ENCODE results near the gene ALPK1. TPM values are rescaled to one million over a fixed set of nuclear protein-coding genes. Genes with fewer than 3 reads are reported as not detected.
A peak's percentile ranks its signal among the peaks of the same experiment; 100 is the strongest.
"Not testable (repeated sequence)": the region's sequence is repeated elsewhere in the genome, so short reads cannot be mapped to it uniquely, and the experiment has no call there.

Gene ALPK1
- total RNA-seq, 1 experiment from 2014 or later, result 0.17 TPM

DNA sequence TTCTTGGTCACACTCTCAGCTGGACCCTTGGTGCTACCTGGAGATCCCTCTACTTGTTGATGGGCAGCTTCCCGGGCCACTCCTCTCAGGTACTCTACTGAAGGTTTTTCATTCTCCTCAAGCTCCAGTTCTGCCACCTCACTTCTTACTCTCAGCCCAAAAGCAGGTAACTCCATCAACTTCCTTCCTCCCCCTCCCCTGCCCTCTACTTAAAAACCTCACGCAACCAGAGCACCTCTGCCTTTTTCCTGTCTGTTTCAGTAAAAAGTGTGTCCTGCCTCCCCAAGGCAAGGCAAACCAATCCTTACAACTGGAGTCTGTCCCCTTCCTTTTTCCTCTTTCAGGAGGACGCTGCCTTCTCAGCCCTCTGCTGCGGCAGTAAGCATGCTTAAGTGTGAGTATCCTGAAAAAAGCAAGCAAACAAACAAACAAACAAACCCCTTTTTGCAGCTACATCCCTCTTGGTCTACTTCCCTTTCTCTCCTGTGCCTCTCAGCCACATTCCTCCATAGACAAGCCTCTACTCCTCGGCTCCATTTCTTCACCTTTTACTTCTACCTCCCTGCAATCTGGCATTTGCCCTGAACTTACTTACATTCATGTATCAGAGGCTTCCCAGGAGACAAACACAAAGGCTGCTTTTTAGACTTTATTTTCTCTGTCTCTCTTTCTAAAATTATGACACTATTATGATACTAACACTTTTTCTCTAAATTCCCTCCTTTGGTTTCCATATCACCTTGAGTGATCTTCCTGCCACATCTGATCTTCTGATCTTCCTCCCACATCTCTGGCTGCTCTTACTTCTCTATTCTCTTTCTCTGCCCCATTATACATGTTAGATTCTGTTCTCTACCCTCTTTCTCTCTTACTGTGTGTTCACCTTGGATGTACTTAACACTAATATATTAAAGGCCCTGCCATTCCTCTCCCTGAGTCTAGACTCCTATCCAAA lies 5.4 kb downstream of the ALPK1 start:
- H3K79me2 ChIP-seq (ENCODE audit: insufficient read depth, low read length), result no peaks in the 10 kb centered on the region
- Mint-ChIP-seq H3K27ac (no peak overlapping the region), H3K27me3 (ENCODE audit: low read depth) (peaks cover 9% of the 10 kb centered on the region), H3K36me3 (ENCODE audit: insufficient read depth in 1 of 3, low read depth in 3 of 3) (no peaks in the 10 kb centered on the region), H3K9me3 (peaks cover 0 to 5% of the 10 kb centered on the region in 2 experiments; a peak in 2 of 5 replicates), H3K4me1 (no peaks in the 10 kb centered on the region), H3K4me3 (no peak overlapping the region)
- TF ChIP-seq CTCF (conservative IDR thresholded peaks at IDR 0.05), result no peak
- H4K20me1 ChIP-seq (ENCODE audit: control insufficient read depth, insufficient read depth, insufficient read length), result no peaks in the 10 kb centered on the region
- H2AK5ac ChIP-seq (ENCODE audit: insufficient read length, low read length), result no peak overlapping the region
- H3K9ac ChIP-seq (ENCODE audit: extremely low read depth, insufficient read length, low read length), result no peak overlapping the region
- no peak for DNase-seq
- H2AFZ ChIP-seq (ENCODE audit: low read length), result peak overlapping the region; percentile 58
- H3K4me1 ChIP-seq (ENCODE audit: insufficient read depth, low read length), result peaks cover 2% of the 10 kb centered on the region
- H3K23ac ChIP-seq (ENCODE audit: insufficient read length, low read depth, low read length), result no peak overlapping the region
- H3K27ac ChIP-seq (ENCODE audit: insufficient read length, low read depth, low read length), result no peak overlapping the region
- H3T11ph ChIP-seq (ENCODE audit: low read length), result no peak overlapping the region
- no peak overlapping the region for H2BK20ac ChIP-seq (ENCODE audit: low read depth, low read length, poor library complexity, severe bottlenecking)
- H3K9me3 ChIP-seq (ENCODE audit: control insufficient read depth, low read depth, low read length), result no peaks in the 10 kb centered on the region
- H3K4me2 ChIP-seq (ENCODE audit: insufficient read depth, insufficient read length, low read length), result no peak overlapping the region
- no peak overlapping the region for H4K8ac ChIP-seq (replicated peaks; ENCODE audit: insufficient read length, low read depth, low read length)
- H3K23me2 ChIP-seq (ENCODE audit: insufficient read length, low read depth, low read length, poor library complexity, severe bottlenecking), result no peaks in the 10 kb centered on the region
- H2BK5ac ChIP-seq (ENCODE audit: insufficient read length, low read length), result no peak overlapping the region
- no peak overlapping the region for H2BK120ac ChIP-seq (ENCODE audit: low read depth, low read length, poor library complexity, severe bottlenecking)
- no peak overlapping the region for H2BK15ac ChIP-seq (ENCODE audit: low read depth, low read length)
- no peak overlapping the region for H4K5ac ChIP-seq (ENCODE audit: insufficient read length, low read depth, low read length)
- no peak overlapping the region for H3K56ac ChIP-seq (ENCODE audit: insufficient read length, low read depth, low read length)
- H4K91ac ChIP-seq (ENCODE audit: insufficient read length, low read depth, low read length), result no peak overlapping the region
- no peak overlapping the region for H3K14ac ChIP-seq (ENCODE audit: insufficient read depth, low read length)
- no CpG with 5 or more reads among the region's 5 CpGs for WGBS (ENCODE audit: extremely low coverage, insufficient read length, low lambda C conversion rate)
- H3K27me3 ChIP-seq (ENCODE audit: insufficient read depth, low read length), result no peaks in the 10 kb centered on the region
- H3K79me1 ChIP-seq (ENCODE audit: insufficient read depth, low read depth, low read length, poor library complexity, severe bottlenecking), result no peaks in the 10 kb centered on the region
- H3K18ac ChIP-seq (ENCODE audit: insufficient read length, low read depth, low read length), result no peak overlapping the region
- H2BK12ac ChIP-seq (ENCODE audit: insufficient read length, low read depth, low read length), result no peak overlapping the region
- no peak overlapping the region for H3K4ac ChIP-seq (ENCODE audit: low read depth, low read length)

DNA sequence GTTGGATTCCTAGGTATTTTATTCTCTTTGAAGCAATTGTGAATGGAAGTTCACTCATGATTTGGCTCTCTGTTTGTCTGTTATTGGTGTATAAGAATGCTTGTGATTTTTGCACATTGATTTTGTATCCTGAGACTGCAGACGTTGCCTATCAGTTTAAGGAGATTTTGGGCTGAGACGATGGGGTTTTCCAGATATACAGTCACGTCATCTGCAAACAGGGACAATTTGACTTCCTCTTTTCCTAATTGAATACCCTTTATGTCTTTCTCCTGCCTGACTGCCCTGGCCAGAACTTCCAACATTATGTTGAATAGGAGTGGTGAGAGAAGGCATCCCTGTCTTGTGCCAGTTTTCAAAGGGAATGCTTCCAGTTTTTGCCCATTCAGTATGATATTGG lies 8.3 kb downstream of the ALPK1 start:
- not testable (repeated sequence) for H3K4me3 Mint-ChIP-seq; H3K23ac ChIP-seq (ENCODE audit: insufficient read length, low read depth, low read length); DNase-seq; H3T11ph ChIP-seq (ENCODE audit: low read length); H3K14ac ChIP-seq (ENCODE audit: insufficient read depth, low read length); H4K8ac ChIP-seq (replicated peaks; ENCODE audit: insufficient read length, low read depth, low read length); H2BK120ac ChIP-seq (ENCODE audit: low read depth, low read length, poor library complexity, severe bottlenecking); H3K56ac ChIP-seq (ENCODE audit: insufficient read length, low read depth, low read length); H2BK20ac ChIP-seq (ENCODE audit: low read depth, low read length, poor library complexity, severe bottlenecking); H3K18ac ChIP-seq (ENCODE audit: insufficient read length, low read depth, low read length); H4K20me1 ChIP-seq (ENCODE audit: control insufficient read depth, insufficient read depth, insufficient read length); H2AFZ ChIP-seq (ENCODE audit: low read length); H3K27ac ChIP-seq (ENCODE audit: insufficient read length, low read depth, low read length); H3K9ac ChIP-seq (ENCODE audit: extremely low read depth, insufficient read length, low read length); H4K91ac ChIP-seq (ENCODE audit: insufficient read length, low read depth, low read length); H2BK12ac ChIP-seq (ENCODE audit: insufficient read length, low read depth, low read length); H3K79me1 ChIP-seq (ENCODE audit: insufficient read depth, low read depth, low read length, poor library complexity, severe bottlenecking); H3K36me3 Mint-ChIP-seq (ENCODE audit: insufficient read depth in 1 of 3, low read depth in 3 of 3); H4K5ac ChIP-seq (ENCODE audit: insufficient read length, low read depth, low read length); H3K4ac ChIP-seq (ENCODE audit: low read depth, low read length); H3K27me3 ChIP-seq (ENCODE audit: insufficient read depth, low read length); H3K9me3 Mint-ChIP-seq; H3K79me2 ChIP-seq (ENCODE audit: insufficient read depth, low read length); H3K23me2 ChIP-seq (ENCODE audit: insufficient read length, low read depth, low read length, poor library complexity, severe bottlenecking); H2BK15ac ChIP-seq (ENCODE audit: low read depth, low read length); H3K4me1 ChIP-seq (ENCODE audit: insufficient read depth, low read length); H2BK5ac ChIP-seq (ENCODE audit: insufficient read length, low read length); H3K4me2 ChIP-seq (ENCODE audit: insufficient read depth, insufficient read length, low read length); H2AK5ac ChIP-seq (ENCODE audit: insufficient read length, low read length); H3K27ac Mint-ChIP-seq; H3K9me3 ChIP-seq (ENCODE audit: control insufficient read depth, low read depth, low read length)
- peaks cover 17% of the 10 kb centered on the region for H3K27me3 Mint-ChIP-seq (ENCODE audit: low read depth)
- no CpG with 5 or more reads among the region's 3 CpGs for WGBS (ENCODE audit: extremely low coverage, insufficient read length, low lambda C conversion rate)
- H3K4me1 Mint-ChIP-seq, result peaks cover 15 to 18% of the 10 kb centered on the region in 2 experiments

All from H9 (cell line).